ENCODE measurements around the gene SLC37A3.

The SLC37A3 gene

GRCh38 chr7:140316165-140316661, 82.1 kb downstream of the SLC37A3 start:
- H3K9me3 ChIP-seq (ENCODE audit: low read length) = peaks cover 8% of the 10 kb centered on the region
- H3K27ac ChIP-seq (ENCODE audit: low read depth, low read length, poor library complexity, severe bottlenecking) = no peak overlapping the region
- no peak overlapping the region for H3K4me3 ChIP-seq (ENCODE audit: low read depth, low read length, poor library complexity, severe bottlenecking)
- H3K4me1 ChIP-seq (ENCODE audit: insufficient read depth, low read length, severe bottlenecking) = no peaks in the 10 kb centered on the region
- H3F3A ChIP-seq (ENCODE audit: insufficient read depth, low read length) = no peaks in the 10 kb centered on the region
- H2AFZ ChIP-seq (ENCODE audit: low read length) = no peak overlapping the region
- no peak overlapping the region for H3K4me2 ChIP-seq (ENCODE audit: low read length)
- no peaks in the 10 kb centered on the region; the same call in 1 of the 2 replicates for H3K36me3 ChIP-seq (ENCODE audit: insufficient read depth, low read length)
- no peak overlapping the region for H3K9ac ChIP-seq (ENCODE audit: low read length)
- no peaks in the 10 kb centered on the region for H3K9me2 ChIP-seq (ENCODE audit: low read depth, low read length)
- peaks cover 12% of the 10 kb centered on the region for H3K27me3 ChIP-seq (ENCODE audit: insufficient read depth, low read length)
- no peaks in the 10 kb centered on the region for H3K79me2 ChIP-seq (ENCODE audit: insufficient read depth, low read length)
- H4K20me1 ChIP-seq (ENCODE audit: insufficient read depth, low read length) = no peaks in the 10 kb centered on the region
- TF ChIP-seq CTCF (IDR thresholded peaks at IDR 0.05; ENCODE audit: low read length) (no peak), EZH2 (IDR thresholded peaks at IDR 0.05; ENCODE audit: borderline replicate concordance, low read length) (no peak)

GRCh38 chr7:140315498-140316164, 82.7 kb downstream of the SLC37A3 start:
- Histone ChIP-seq H4K20me1 (ENCODE audit: insufficient read depth, low read length) (no peaks in the 10 kb centered on the region), H3K4me3 (ENCODE audit: low read depth, low read length, poor library complexity, severe bottlenecking) (no peak overlapping the region), H3K27me3 (ENCODE audit: insufficient read depth, low read length) (peaks cover 12% of the 10 kb centered on the region), H3K36me3 (ENCODE audit: insufficient read depth, low read length) (no peaks in the 10 kb centered on the region; the same call in 1 of the 2 replicates), H3K4me1 (ENCODE audit: insufficient read depth, low read length, severe bottlenecking) (no peaks in the 10 kb centered on the region), H3K9ac (ENCODE audit: low read length) (no peak overlapping the region), H3K9me3 (ENCODE audit: low read length) (peaks cover 8% of the 10 kb centered on the region), H3K79me2 (ENCODE audit: insufficient read depth, low read length) (no peaks in the 10 kb centered on the region), H3K27ac (ENCODE audit: low read depth, low read length, poor library complexity, severe bottlenecking) (no peak overlapping the region), H3F3A (ENCODE audit: insufficient read depth, low read length) (no peaks in the 10 kb centered on the region), H3K9me2 (ENCODE audit: low read depth, low read length) (no peaks in the 10 kb centered on the region), H3K4me2 (ENCODE audit: low read length) (no peak overlapping the region), H2AFZ (ENCODE audit: low read length) (no peak overlapping the region)
- no peak for TF ChIP-seq EZH2 (IDR thresholded peaks at IDR 0.05; ENCODE audit: borderline replicate concordance, low read length)
- no peak for TF ChIP-seq CTCF (IDR thresholded peaks at IDR 0.05; ENCODE audit: low read length)

- Histone ChIP-seq H3K79me2 (ENCODE audit: insufficient read depth, low read length) (no peaks in the 10 kb centered on the region), H2AFZ (ENCODE audit: low read length) (no peak overlapping the region), H3K9ac (ENCODE audit: low read length) (no peak overlapping the region), H3K9me2 (ENCODE audit: low read depth, low read length) (no peaks in the 10 kb centered on the region), H3K4me3 (ENCODE audit: low read depth, low read length, poor library complexity, severe bottlenecking) (no peak overlapping the region), H4K20me1 (ENCODE audit: insufficient read depth, low read length) (no peaks in the 10 kb centered on the region), H3K27ac (ENCODE audit: low read depth, low read length, poor library complexity, severe bottlenecking) (no peak overlapping the region), H3F3A (ENCODE audit: insufficient read depth, low read length) (no peaks in the 10 kb centered on the region), H3K36me3 (ENCODE audit: insufficient read depth, low read length) (no peaks in the 10 kb centered on the region; the same call in 1 of the 2 replicates), H3K9me3 (ENCODE audit: low read length) (peaks cover 8% of the 10 kb centered on the region), H3K27me3 (ENCODE audit: insufficient read depth, low read length) (peaks cover 12% of the 10 kb centered on the region), H3K4me1 (ENCODE audit: insufficient read depth, low read length, severe bottlenecking) (no peaks in the 10 kb centered on the region), H3K4me2 (ENCODE audit: low read length) (no peak overlapping the region)
- TF ChIP-seq CTCF (IDR thresholded peaks at IDR 0.05; ENCODE audit: low read length) (no peak), EZH2 (IDR thresholded peaks at IDR 0.05; ENCODE audit: borderline replicate concordance, low read length) (no peak)
Measured at GRCh38 chr7:140314573-140315480, 83.5 kb downstream of the SLC37A3 start.
